CD4-positive, alpha-beta T cell treated with Interleukin-1 beta for 1 hour (primary cell): Measurements from ENCODE around the gene SMC6.

ENCODE experiments used
- DNase-seq, 2 donors: peaks; one replicate each; pipeline ENCODE4 v3.0.0-alpha.2; 2020 to 2022

The SMC6 gene

DNA sequence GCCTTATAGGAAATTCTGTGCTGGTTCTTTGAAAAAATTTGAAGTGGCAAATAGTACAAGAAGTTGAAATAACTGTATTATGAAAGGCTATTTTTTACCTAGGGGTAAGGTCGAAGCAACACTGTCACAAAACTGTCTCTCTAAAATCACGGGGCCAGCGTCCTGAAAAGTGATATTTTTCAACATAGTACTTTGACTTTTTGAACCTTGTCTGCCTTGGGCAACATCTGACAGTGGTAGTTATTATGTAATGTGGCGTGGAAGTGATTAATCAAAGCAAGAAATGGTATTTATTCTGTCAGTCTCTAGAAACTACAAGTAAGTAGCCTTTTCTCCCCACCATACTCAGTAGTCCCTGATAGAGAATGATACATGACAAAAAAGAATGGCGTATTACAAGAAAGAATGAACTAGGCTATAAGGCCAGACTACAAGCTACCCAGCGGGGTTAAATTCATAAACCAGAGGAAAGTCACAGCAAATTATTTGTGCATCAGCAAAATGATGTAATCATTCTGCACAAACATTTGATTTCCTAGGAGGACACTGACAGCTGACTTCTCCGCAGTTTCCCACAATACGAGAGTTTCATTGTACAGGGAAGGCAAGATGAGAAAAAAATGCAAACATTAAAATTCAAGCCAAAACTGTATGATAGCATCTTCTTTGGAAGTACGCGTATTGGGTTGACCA is 10.2 kb upstream of the SMC6 start:
- DNase-seq, result no peak

DNA sequence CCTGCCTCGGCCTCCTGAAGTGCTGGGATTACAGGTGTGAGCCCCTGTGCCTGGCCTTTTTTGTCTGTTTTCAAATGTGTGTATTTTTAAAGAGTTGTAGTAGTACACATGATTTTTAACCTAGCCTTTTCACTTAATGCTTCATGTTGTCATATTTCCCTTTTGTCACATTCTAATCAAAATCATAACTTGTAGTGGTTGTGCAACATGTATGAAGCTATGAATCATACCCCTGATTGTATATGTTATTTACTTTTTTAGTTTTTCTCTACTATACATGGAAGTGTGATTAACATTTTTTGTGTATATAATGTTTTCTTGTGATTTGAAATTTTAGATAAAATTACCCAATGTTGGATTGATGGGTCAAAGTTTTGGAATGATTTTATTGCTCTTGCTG is 8.8 kb upstream of the SMC6 start:
- no peak for DNase-seq

DNA sequence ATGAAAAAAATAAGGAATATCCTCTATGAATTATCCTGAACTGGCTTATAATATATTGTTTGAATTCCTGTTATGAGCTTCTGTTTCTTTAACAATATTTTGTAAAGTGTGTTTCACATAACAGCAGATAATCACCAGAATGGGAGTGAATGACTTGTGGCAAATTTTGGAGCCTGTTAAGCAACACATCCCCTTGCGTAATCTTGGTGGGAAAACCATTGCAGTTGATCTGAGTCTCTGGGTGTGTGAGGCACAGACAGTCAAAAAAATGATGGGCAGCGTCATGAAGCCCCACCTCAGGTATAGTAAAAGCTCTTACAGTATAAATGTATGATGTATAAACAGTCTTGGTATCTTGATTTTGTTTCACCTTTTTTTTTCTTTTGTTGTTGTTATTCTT is 6.2 kb upstream of the SMC6 start:
- DNase-seq, result peak in 1 of 2 donors; percentile 6

DNA sequence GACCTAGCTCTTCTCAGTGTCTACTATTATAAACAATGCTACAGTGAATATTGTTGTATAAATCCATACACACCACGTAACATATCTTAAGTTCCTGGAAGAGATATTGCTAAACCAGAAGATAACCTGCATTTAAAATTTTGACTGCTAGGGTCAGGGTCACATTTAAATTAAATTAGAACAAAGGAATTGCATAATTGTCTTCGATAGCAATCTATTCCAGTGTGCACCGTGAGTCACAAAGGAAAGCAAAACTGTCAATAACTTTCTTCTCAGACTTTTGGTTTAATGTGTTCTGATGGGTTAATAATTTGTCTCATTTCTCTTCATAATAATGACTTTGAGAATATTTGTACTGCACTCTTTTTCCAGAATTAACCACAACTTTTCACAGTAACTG is 4.5 kb upstream of the SMC6 start:
- DNase-seq, result no peak

DNA sequence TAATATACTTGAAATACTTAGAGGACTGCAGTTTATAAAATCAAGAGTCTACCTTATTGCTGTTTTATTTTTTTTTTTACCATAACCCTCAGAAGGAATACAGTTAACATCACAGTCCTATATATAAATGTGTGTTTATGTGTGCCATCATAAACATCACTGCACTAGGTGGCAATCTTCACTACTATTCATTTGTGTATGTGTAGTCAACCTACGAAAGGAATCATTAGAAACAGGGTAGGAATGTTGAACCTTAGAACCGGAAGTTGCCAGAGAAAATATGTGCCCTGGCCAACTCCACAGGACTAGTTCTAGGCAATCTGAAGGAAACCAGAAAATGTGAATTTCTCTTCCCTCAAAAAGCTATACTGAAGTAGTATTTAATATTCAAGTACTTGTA is 3.7 kb upstream of the SMC6 start:
- DNase-seq, result no peak

DNA sequence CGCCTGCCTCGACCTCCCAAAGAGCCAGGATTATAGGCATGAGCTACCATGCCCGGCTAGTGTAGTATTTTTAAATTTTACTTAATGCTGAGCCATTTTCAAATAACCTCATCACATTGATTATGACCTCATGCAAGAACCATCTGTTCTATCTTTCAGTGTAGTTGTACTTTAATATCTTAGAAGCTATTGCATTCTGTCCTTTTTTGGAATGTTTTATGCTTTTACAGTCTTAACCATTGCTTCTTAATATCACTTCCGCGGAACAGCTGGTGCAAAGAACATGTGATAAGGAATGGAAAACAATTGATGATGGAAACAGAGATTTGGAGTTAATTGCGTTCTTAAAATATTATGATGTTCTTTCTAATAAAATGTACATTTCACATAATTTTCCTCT is 3.1 kb upstream of the SMC6 start:
- DNase-seq, result no peak

DNA sequence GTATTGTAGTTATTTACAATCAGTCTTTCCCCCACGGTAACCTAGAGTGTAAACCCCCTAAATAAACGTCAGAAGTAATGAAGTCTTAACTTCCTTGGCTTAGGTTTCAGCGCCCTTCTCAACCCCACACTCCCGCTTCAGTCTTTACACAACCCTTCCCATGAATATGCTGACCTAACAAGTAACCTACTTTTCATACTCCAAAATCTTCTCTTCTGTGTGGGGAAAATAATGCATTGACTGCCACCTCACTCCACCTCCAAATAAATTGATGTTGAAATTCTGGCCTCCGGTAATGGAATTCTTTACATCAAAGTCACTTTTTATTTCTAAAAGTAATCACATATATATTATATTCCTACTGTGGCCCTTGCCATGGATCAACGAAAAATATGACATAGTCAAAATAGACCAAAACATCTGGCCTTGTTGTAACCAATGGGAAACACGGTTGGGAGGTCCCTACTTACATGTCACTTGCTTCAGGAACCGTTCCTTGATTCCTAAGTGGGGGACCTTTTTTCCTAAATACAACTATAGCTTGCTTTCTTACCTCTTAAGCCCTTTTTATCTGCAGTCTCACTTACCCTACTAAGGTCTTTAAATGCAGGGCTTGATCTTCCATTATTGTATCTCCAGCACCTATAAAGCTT is 1.3 kb upstream of the SMC6 start:
- no peak for DNase-seq

DNA sequence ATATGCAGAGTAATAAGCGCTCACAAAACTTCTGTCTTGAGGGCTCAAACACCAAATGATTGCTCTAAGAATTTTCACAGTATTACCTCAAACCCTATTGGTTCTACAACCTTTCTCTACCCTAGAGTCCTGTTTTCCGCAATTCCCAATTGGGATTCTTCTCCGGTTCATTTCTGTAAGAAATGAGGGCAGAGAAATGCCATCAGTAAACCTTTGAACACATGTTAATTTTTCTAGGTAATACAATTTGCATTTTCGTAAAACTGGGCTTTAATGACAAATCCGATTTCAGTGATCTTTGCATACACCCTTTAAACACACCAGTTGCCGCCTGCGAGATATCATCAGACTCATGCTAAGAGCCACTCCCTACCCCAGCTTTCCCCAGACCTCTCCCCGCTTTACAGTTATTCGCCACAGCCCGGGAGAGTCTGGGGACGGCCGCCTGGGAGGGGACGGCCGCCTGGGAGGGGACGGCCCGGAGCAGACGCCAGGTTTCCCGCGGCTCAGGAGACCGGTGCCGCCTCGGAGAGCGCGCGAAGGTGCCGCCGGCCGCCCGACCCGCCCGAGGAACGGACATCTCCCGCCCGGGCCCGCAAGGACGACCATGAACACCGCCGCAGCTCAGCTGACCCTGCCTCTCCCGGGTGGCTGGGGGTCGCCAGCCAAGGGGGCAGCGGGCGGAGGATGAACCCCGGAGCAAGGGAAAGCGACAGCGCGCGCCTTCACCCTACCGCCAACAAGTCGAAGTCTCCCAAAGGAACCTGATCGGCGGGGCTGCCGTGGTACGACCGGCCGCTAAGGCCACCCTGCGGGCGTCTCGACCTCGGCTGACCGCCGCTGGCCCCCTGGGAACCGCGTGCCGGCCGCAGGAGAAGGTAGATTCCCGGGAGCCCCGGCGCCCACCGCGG is 463 bp downstream of the SMC6 start:
- DNase-seq, result peak; percentile 22 to 37

DNA sequence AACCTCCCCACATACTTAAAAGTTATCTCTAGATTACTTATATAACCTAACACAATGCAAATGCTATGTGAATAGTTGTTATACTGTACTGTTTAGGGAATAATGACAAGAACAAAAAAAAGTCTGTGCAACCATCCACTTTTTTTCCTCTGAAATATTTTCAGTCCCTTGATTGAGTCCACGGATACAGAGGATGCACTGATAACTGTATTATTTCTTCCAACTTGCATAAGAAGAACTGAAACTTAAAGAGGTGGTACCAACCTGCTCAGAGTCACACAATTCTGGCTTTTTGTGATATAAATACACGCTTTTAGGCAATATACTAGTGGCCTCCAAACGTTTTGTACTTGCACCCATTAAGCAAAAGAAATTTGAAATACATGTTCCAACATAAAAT is 1.4 kb downstream of the SMC6 start:
- DNase-seq, result no peak

DNA sequence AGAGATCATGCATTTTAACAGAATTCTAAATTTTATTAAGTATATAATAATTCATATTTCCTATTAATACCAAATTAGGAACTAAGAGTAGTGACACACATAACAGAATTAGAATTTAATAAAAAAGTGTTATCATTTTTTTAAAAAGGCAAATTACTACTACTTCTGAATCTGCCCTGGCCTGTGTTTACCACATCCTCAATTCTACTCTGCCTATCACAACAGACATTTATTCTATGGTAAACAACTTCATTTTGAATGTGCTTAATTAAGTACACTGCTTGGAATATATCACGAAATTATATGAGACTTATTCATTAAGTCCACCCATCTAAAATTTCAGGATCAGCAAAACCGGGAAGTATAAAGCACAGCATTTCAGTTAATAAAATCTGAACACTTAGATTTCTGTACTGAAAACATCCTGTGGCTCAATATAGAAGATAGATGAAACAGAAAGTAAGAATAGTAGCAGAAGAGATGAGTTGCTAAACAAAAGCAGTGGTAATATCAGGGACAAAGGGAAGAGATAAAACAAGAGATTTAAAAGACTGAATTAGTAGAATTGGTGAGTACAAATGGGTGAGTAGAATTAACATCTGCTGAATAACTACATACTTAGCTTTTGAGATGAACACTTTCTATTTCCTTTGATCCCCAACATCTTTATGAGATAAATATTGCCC is 3.7 kb downstream of the SMC6 start:
- no peak for DNase-seq

DNA sequence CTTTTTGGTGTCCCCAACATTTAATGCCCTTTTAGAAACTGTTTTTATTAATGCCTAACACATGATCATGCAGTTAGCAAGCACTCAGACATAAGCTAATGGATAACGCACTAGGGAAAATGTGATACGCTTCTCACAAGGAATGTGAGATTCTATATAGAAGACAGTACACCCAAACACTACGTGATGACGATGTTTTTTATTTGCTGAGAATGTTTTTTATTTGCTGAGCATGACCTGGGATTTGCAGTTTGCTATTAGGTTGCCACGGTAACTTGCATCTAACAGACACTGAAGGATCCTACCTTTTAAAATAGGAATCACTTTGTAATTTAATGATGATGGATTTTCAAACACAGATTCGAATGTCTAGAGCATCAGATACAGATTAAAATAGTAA is 4.9 kb downstream of the SMC6 start:
- no peak for DNase-seq

DNA sequence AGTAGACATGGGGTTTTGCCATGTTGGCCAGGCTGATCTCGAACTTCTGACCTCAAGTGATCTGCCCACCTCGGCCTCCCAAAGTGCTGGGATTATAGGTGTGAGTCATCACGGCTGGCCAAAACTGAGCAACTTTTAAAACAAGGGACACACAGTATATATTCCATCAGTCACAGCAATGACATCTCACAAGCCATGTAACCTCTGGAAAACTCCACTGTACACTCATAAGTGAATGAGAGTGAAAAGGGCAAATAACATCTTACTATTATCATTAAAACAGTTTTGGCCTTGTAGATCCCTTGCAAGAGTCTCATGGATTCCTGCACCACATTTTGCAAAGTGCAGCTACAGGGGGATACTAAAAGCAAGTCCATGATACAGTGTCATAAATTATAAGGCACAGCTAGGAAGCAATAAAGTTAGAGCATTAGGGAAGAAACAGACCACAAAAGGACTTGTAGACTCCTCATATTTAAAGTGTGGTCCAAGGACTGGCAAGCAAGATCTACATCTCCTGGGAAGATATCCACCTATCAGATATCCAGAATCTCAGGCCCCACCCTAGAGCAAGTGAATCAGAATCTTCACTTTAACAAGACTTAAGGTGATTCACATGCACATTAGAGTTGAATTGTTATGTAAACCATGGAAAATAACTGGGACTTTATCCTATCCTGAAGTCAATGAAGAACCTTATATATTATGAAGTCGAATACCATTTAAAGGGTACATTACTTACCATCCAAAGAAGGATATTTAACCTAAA is 5.7 kb downstream of the SMC6 start:
- no peak for DNase-seq

DNA sequence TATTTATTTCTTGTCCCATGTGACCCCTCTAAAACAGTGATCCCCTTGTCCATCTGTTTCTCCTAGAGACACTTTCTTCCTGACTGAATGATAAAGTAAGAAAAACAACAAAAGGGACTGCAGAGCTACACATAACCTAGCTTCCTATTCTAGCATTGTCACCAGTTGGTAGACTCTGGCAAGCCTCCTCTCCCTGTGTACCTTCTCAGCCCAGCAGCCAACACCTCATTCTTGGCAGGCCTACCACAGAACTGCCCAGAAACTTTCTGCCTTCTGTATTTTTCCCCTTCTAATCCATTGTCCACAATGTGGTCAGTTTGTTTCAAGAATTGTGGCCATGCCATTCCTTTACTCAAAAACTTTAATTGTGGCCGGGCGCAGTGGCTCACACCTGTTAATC is 13.4 kb downstream of the SMC6 start:
- DNase-seq, result no peak

DNA sequence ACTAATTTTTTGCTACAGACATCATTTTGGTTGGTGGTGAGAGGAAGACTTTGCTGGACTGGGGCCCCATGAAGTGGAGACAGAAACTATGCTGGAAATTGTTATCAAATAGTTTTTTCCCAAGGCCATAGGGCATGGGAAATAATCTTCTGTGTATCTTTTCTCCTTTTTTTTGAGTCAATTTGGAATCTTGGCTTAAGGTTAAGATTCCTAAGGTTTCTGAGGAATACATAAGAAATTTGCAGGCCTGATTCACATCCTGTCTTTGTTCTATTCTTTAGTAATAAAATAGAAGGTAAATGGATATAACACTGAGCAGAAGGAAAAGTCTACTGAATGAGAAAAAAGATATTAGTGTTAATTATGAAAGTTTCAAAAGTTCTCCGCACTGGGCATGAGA is 16.6 kb downstream of the SMC6 start:
- no peak for DNase-seq

DNA sequence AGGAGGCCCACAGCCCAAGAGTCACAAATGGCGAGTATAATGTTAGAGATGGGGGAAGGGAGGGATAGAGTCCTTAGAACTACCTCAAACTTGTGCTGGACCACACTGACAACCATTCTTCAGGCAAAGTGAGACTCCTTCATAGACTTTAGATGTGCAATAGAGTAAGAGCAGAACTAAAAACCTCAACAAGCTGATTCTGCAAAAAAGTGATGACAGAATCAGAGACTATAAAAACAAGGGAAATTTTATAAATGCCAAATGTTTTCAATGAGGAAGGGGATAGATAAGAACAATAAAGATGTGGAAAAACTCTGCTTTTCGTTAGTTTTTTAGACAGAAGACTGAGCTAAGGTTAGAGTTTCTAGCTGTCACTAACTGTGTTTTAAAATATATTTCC is 17.7 kb downstream of the SMC6 start:
- DNase-seq, result no peak

DNA sequence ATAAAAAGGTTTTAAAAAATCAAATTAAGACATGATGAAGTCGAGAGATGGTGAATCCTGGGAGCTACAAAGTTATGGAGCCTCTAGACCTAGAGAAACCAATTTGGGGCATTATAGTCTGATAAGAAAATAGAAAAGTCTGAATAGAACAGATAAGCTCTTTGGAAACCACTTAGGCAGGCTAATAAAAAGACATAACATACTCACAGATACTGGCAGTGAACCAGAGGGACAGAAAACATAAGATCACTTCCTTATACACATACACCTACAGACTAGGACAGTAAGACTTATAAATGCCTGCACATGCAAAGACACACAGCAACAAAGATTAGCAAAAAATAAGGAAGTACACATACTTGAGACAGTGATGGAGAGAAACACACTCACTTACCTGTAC is 20.0 kb downstream of the SMC6 start:
- DNase-seq, result no peak

DNA sequence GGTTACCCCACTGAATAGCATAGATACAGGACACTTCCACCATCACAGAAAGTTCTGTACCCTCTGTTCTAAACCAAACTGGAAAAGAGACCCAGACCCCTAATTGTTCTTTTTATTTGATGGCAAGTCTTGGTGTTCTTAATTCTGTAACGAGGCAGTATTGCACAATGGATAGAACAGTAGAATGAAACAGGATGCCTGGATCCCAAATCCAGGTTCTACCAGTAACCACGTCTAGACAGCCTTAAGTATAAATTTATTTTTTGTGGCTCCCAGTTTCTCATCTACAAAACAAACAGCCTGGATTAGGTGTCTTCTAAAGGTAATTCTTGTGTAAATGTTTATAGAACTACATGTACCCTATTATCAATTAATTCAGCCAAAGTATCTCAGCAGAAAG is 23.7 kb downstream of the SMC6 start:
- DNase-seq, result no peak

DNA sequence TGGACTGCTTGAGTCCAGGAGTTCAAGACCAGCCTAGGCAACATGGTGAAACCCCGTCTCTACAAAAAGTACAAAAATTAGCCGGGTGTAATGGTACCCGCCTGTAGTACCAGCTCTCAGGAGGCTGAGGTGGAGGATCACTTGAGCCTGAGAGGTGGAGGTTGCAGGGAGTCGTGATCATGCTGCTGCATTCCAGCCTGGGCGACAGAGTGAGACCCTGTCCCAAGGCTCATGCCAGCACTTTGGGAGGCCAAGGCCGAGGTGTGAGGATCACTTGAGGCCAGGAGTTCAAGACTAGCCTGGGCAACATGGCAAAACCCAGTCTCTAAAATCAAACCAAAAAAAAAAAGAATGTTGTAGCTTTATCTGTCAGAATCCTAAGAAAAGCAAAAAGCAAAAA is 25.4 kb downstream of the SMC6 start:
- no peak for DNase-seq

DNA sequence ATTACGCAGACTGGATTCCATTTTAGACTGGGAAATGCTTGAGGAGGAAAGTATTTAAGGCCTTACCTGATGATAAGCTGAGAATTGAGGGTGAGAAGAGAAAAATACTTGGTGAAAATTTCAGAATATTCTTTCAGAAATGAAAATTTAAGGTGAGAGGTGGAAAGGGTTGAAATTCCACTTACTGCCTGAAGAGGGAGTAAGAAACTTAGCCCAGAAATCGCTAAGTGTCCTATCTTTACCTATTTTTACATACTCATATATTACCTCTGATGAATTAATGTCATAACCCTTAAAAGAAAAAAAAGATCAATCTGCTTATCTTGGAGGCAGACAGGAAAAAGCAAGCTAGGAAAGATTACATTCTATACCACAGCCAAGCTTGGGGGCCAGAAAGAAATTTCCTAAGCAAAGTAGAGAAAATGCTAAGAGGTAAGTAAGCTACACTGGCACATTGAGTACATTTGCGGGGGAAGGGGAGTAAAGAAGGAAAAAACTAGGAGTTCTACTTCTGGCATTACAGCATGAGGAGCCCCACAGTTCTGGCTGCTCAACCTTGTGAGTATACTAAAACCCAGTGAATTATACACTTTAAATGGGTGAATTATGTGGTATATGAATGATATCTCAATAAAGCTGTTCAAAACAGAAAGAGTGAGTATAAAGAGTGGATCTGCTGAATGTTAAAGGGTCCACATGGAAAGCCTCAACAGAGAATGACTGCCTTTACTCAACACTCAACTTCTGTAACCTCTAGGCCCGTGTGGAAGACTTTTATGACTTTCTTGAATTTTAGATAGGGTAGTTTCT is 33.8 kb downstream of the SMC6 start:
- peak in 1 of 2 donors; percentile 30 for DNase-seq

DNA sequence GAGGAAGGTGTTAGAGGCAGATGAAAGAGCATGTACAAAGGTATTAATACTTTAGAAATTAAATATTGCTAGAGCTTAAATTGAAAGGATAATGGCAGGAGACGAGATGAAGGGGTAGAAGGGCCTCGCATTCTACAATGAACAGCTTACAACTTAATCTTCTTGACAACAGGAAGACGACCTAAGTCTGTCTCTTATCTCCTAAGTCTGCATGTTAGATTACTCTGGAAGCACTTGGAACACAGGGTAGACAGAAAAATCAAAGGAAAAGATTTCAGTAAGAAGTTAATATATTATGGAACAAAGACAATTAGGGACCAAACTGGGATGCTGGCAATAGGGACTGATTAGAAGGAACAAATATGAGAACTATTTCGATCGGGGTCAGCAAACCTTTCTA is 34.9 kb downstream of the SMC6 start:
- DNase-seq, result no peak

DNA sequence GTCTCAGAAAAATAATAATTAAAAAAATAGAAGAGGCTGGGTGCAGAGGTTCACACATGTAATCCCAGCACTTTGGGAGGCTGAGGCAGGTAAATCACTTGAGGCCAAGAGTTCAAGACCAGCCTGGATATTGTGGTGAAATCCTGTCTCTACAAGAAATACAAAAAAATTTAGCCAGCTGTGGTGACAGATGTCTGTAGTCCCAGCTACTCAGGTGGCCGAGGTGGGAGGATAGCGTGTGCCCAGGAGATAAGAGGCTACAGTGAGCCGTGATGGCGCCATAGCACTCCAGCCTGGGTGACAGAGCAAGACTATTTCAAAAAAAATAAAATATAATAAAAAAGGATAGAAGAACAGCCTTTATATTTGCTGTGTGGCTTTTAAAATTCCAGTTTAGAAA is 35.9 kb downstream of the SMC6 start:
- DNase-seq, result no peak

DNA sequence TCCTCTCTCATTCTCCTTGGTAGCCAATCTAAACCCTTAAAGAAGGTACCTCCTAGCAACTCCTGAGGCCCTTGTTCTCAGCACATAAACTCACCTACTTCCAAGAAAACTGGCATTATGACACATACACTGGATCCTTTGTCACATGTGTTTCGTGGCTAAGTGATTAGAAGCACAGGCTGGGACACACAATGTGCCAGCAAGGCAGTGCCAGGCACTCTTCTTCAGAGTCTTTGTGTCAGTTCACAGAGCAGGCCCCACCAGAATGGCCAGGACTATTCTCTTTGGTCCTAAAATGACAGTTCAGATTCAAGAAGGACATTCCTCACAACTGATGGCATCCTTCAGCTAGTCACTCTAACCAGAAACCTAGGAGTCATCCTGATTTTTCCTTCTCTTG is 40.3 kb downstream of the SMC6 start:
- no peak for DNase-seq
